Dendritic cell treated with granulocyte-macrophage colony-stimulating factor and Interleukin-4, amounts not matched to agents 40 ng/mL and 50 ng/mL, for 4 days (primary cell): ENCODE measurements around the gene COL19A1.
A peak's percentile ranks its signal among the peaks of the same experiment; 100 is the strongest.
"Not testable (repeated sequence)": the region's sequence is repeated elsewhere in the genome, so short reads cannot be mapped to it uniquely, and the experiment has no call there.

Experiments used
- H3K27ac Mint-ChIP-seq: one replicate; pipeline ENCODE4 v1.8.0; 2022; ENCODE audit warnings: mild to moderate bottlenecking, mixed read lengths
- H3K27me3 Mint-ChIP-seq: one replicate; pipeline ENCODE4 v1.8.0; 2022; ENCODE audit warnings: mild to moderate bottlenecking, mixed read lengths
- H3K36me3 Mint-ChIP-seq: one replicate; pipeline ENCODE4 v1.8.0; 2022; ENCODE audit warnings: low read depth, mixed read lengths
- H3K4me1 Mint-ChIP-seq: one replicate; pipeline ENCODE4 v1.8.0; 2022; ENCODE audit warnings: low read depth, mixed read lengths
- H3K4me3 Mint-ChIP-seq: one replicate; pipeline ENCODE4 v1.8.0; 2022; ENCODE audit warnings: mild to moderate bottlenecking, moderate library complexity, mixed read lengths
- H3K9me3 Mint-ChIP-seq: one replicate; pipeline ENCODE4 v1.8.0; 2022; ENCODE audit warnings: mixed read lengths
- intact Hi-C: fragments of 100-400 bp; cut with micrococcal nuclease; formaldehyde crosslinking; loops from one replicate; pipeline ENCODE4 v1.15.0; 2022

Gene COL19A1

DNA sequence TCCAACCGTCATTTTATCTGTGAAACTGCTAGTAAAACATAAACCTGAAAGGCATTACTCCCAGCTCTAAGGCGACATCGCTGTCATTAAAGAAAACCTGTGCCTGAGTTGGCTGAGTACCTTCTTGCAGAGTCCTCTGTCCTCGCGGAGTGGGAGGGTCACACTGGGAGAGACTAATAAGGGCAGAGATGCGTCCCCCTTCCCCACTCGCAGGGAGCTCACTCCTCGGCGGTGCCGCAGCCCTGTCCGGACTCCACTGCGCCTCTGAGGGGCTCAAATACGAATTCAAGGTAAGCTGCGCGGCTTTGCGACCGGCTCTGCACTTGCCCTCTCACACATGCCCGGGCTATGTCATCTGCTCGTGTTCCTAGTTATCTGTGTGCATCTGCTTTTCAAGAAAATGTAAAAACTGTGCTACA, at the start of gene COL19A1:
Gene COL19A1, plus strand, starts transcription at position 206 of the 419 bp plus-strand sequence. CDS start 13,012 bp downstream, outside the sequence.
- no peaks in the 10 kb centered on the region for H3K36me3 Mint-ChIP-seq
- no peaks in the 10 kb centered on the region for H3K9me3 Mint-ChIP-seq
- H3K27ac Mint-ChIP-seq = no peak within 1 kb of the TSS
- intact Hi-C loops = no loop called here
- H3K4me1 Mint-ChIP-seq = peaks cover 16% of the 10 kb centered on the region
- H3K27me3 Mint-ChIP-seq = peaks cover 64% of the 10 kb centered on the region
- H3K4me3 Mint-ChIP-seq = peak within 1 kb of the TSS; percentile 63

DNA sequence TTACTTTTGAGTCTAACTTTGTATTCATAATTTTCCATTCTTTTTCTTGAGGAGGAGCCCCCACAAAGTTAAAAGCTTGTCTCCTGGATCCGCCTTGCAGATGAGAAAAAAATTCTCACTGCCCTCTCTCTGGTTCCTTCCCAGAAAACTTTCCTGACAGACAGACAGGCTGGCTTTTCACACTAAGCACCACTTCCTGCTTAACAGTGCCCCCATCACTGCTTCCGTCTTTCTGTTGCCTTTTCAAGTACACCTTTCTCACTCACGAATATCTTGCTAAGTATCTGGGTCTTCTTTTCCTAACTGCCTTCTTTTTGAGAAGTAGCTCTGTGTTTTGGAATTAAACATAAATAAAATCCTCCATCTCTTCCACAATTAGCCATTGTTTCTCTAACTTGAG, 49.8 kb upstream of the COL19A1 start:
- Mint-ChIP-seq H3K9me3 (no peaks in the 10 kb centered on the region), H3K4me1 (peaks cover 35% of the 10 kb centered on the region), H3K27me3 (peaks cover 7% of the 10 kb centered on the region), H3K36me3 (no peaks in the 10 kb centered on the region), H3K27ac (no peak overlapping the region), H3K4me3 (no peak overlapping the region)
- intact Hi-C loops = no loop called here

DNA sequence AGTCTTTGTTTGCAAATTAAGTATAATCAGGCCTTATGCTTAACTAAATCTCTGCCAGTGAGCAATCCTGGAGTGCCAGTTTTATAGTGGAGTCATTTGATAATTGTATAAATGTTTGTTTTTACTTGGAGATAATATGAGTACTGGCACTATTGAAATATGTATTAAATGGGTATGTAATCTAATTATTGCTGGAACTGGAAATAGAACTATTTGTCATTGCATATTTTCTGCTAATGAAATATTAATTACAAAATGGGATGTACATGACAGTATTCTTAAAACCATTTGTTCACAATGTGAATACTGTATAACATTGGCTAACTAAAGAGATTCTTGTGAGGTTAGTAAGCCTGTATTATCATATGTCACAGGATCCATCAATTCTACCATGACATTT, 49.0 kb upstream of the COL19A1 start:
- no peak overlapping the region for H3K4me3 Mint-ChIP-seq
- H3K9me3 Mint-ChIP-seq = no peaks in the 10 kb centered on the region
- H3K27me3 Mint-ChIP-seq = peaks cover 7% of the 10 kb centered on the region
- peaks cover 27% of the 10 kb centered on the region for H3K4me1 Mint-ChIP-seq
- intact Hi-C loops = no loop called here
- no peaks in the 10 kb centered on the region for H3K36me3 Mint-ChIP-seq
- H3K27ac Mint-ChIP-seq = no peak overlapping the region

DNA sequence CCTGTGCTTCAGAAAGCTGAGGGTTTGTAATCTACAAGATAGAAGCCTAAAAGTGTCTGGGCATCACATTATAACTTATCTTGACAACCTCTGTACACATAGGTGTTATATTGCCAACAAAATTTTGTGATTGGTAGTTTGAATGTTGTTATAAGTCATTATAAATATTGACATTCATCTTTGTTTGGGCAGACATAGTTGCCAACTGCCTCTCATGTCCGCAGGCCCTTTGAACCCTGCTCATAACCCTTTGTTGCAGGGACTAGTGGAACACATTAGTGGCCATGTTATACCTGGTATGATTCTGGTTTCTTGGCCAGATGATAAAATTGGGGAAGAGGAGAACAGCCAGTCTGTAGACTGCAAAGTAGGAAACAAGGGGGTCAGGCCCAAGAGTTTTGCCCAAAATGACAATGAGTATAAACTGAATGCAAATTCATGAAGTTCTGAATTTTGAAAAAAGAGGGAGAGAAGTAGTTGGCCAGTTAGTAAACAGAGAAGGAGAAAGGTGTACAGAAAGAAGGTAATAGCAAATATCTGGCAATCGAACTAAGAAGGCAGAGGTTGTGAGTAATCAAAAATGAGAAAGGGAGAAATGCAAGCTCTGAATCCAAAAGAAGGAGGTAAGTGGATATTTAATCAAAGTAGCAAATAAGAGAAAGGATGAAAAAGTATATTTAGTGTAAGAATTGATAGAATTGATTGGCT, 48.0 kb upstream of the COL19A1 start:
- intact Hi-C loops = no loop called here
- H3K4me1 Mint-ChIP-seq = peaks cover 17% of the 10 kb centered on the region
- no peak overlapping the region for H3K4me3 Mint-ChIP-seq
- H3K36me3 Mint-ChIP-seq = no peaks in the 10 kb centered on the region
- peaks cover 4% of the 10 kb centered on the region for H3K27me3 Mint-ChIP-seq
- H3K27ac Mint-ChIP-seq = no peak overlapping the region
- no peaks in the 10 kb centered on the region for H3K9me3 Mint-ChIP-seq

DNA sequence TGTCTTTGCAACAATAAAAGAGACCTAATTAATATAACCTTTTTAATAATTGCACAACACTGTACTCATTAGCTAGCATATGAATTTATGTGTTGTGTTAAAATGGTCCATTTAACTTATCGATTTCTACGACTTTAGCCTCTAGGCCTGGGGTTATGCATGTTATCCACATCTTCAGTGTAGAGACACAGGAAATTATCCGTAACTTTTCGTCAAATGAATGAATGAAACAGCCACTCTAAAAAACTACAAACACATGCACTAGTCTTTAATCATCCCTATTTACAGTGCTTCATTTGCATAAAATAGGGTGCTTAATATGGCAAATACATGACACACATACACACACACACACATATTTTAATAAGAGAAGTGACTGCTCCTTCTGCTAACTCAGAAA, 47.2 kb upstream of the COL19A1 start:
- Mint-ChIP-seq H3K27ac (no peak overlapping the region), H3K36me3 (no peaks in the 10 kb centered on the region), H3K4me3 (no peak overlapping the region), H3K4me1 (peaks cover 10% of the 10 kb centered on the region), H3K9me3 (no peaks in the 10 kb centered on the region), H3K27me3 (peaks cover 4% of the 10 kb centered on the region)
- intact Hi-C loops = no loop called here

DNA sequence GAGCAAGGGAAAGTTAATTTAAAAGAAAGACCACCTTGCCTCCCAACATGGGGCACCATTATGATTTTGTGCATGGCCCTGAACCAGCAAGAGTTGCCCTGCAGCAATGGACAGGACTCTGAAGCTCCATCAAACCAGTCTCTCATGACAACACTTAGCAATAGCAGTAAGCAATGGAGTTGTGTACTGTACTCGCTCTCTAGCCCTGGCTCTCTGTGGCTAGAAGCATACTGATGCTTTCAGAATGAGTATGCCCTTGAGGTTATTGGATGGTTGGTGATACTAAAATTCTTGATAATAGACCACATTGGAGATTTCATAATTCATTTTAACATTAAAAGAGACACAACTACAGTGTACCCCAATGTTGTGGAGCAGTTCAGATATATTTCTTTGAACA, 46.3 kb upstream of the COL19A1 start:
- Mint-ChIP-seq H3K4me3 (no peak overlapping the region), H3K27ac (no peak overlapping the region), H3K27me3 (peaks cover 2% of the 10 kb centered on the region), H3K9me3 (no peaks in the 10 kb centered on the region), H3K36me3 (no peaks in the 10 kb centered on the region), H3K4me1 (peaks cover 10% of the 10 kb centered on the region)
- intact Hi-C loops = no loop called here

DNA sequence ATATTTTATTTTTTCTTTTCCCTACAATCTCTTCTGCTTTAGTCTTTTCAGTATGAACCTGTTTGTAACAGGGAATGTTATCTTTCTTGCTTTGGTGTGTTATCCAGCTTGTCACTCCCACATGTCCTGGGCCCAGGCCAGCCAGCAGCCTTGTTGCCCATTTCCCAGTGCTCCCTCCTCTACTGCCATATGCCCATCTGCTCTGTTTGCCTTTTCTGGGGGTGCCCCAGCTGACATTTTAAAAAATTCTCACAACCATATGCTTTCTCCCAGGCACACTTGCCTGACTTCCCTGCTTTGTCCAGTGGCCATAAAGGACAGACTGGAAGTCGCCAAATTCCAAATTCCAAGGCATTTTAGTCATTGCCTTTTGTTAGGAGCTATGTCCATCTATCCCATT, 45.9 kb upstream of the COL19A1 start:
- Mint-ChIP-seq H3K4me1 (peaks cover 10% of the 10 kb centered on the region), H3K4me3 (no peak overlapping the region), H3K27me3 (peaks cover under 1% of the 10 kb centered on the region), H3K27ac (no peak overlapping the region), H3K9me3 (no peaks in the 10 kb centered on the region), H3K36me3 (no peaks in the 10 kb centered on the region)
- intact Hi-C loops = no loop called here

DNA sequence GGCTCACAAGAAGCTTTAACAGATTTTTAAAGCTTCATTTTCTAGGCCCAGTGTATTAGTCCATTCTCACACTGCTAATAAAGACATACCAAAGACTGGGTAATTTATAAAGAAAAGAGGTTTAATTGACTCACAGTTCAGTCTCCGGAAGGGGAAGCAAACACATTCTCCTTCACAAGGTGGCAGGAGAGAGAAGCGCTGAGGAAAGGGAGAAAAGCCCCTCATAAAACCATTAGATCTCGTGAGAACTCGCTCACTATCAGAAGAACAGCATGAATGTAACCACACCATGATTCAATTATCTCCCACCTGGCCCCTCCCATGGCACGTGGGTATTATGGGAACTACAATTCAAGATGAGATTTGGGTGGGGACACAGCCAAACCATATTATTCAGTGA, 42.0 kb upstream of the COL19A1 start:
- H3K9me3 Mint-ChIP-seq, H3K4me3 Mint-ChIP-seq, H3K36me3 Mint-ChIP-seq, intact Hi-C loops, H3K27me3 Mint-ChIP-seq, H3K27ac Mint-ChIP-seq, H3K4me1 Mint-ChIP-seq: not testable (repeated sequence)

DNA sequence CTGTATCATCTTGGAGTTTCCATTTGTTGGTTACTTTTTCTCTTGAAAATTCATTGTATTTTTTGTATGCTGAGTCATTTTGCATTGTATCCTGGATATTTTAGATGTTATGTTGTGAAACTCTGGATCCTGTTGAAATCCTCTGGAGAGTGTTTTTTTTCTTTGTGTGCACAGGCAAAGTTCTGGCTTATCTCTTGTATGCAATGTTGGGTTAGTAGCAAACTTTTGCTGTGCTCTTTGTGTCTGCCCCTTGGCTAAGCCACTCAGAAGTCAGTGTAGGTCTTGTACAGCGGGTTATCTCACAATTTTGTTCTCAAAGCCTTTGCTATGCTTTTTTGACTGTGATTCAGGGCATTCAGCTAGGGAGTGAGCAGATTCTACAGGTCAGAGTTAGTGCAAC, 40.5 kb upstream of the COL19A1 start:
- Mint-ChIP-seq H3K4me1 (no peaks in the 10 kb centered on the region), H3K9me3 (no peaks in the 10 kb centered on the region), H3K36me3 (no peaks in the 10 kb centered on the region), H3K27me3 (no peaks in the 10 kb centered on the region), H3K27ac (no peak overlapping the region), H3K4me3 (no peak overlapping the region)
- intact Hi-C loops = no loop called here

DNA sequence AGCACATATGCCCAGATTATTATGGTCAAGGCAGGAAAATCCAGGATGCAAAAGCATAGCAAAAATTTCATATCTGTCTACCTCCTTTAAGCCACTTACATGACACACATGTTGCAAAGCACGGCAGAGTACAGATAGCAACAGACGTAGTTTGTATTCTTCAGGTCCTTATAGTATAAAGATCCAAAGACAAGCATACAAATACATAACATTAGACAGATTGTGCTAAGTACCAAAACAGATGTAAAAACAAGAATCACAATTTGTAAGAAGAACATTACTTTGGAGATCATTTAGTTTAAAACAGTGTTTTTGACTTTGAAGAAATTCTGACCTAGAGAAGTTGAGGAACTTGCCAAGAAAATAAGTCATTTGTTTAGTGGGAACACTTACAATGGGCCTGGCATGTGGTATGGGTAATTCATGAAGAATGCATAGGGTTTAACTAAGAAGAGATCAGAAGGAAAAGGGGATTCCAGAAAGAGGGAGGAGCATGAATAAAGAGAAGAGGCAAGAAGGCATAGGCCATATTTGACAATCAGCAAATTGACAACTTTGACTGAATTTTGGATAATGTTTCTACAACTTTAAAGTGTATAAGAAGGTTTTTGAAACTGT, 39.0 kb upstream of the COL19A1 start:
- Mint-ChIP-seq H3K27me3 (no peaks in the 10 kb centered on the region), H3K4me1 (no peaks in the 10 kb centered on the region), H3K27ac (no peak overlapping the region), H3K36me3 (no peaks in the 10 kb centered on the region), H3K4me3 (no peak overlapping the region), H3K9me3 (no peaks in the 10 kb centered on the region)
- intact Hi-C loops = no loop called here

DNA sequence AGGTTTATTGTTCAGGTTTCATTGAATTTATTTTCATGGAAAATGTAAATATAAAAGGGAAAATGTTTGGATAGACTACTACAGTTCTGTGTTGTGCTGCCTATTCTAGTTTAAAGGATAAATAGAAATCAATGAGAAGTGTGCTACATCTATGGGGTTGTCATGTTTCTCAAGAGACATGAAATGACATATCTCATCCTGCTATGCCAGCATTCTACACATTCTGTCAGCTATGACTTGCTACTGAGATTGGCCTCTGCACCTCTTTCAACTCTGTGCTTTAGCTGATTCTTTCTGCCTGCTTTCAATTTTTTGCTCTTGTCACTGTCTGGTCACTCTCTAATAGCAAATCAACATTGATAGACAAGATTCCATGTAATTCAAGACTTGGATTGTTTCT, 33.8 kb upstream of the COL19A1 start:
- no peaks in the 10 kb centered on the region for H3K36me3 Mint-ChIP-seq
- H3K4me3 Mint-ChIP-seq = no peak overlapping the region
- H3K9me3 Mint-ChIP-seq = no peaks in the 10 kb centered on the region
- intact Hi-C loops = no loop called here
- no peak overlapping the region for H3K27ac Mint-ChIP-seq
- peaks cover 4% of the 10 kb centered on the region for H3K4me1 Mint-ChIP-seq
- no peaks in the 10 kb centered on the region for H3K27me3 Mint-ChIP-seq

DNA sequence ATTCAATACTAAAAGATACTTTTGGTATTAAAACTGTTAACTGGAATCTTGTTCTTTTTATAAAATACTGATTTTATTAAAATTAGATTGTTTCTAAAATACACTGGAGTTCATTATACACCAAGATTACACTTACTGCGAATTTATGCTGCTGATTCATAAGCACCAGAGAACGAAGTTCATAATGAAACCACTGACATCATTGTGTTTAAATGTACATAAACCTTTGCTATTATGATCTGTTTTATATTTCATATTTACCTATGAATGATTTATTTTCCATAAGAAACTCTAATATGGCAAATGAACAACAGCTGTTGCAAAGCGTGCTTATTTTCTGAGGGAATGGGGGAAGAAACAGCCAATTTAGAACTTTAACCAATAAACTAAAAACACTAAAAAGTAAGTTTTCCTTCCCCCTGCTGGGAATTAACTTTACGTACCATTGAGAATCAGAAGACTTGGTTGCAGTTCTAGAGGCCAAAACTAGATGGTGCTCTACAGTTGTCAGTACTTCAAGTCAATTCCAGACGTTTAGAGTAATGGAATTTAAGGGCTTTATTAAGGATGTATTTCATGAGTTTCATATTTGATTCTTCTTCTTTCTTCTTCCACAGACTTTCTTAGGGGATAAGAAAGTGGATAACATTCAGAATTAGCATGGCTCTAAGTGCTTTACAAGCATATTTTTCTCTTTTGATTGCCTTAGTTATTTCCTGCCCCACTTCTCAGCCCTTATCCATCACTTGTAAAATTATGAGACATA, 30.8 kb upstream of the COL19A1 start:
- Mint-ChIP-seq H3K9me3 (no peaks in the 10 kb centered on the region), H3K4me1 (peaks cover 6% of the 10 kb centered on the region), H3K27ac (no peak overlapping the region), H3K36me3 (no peaks in the 10 kb centered on the region), H3K4me3 (no peak overlapping the region), H3K27me3 (no peaks in the 10 kb centered on the region)
- intact Hi-C loops = no loop called here

DNA sequence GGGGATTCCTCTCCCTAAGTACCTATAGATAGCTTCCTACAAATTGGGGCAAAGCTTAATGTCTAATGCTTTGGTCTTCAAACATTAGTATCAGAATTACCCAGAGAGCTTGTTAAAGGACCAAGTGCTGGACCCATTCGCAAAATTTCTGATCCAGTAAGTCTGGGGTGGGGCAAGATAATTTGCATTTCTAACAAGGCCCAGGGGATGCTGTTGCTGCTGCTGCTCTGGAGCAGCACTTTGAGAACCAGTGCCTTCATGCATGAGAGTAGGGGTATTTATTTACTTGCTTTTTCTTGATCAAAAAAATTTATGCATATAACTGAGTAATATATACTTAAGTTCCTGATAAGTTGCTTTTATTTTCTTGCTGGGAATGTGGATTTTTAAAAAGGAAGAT, 24.5 kb upstream of the COL19A1 start:
- peaks cover 6% of the 10 kb centered on the region for H3K4me1 Mint-ChIP-seq
- H3K27ac Mint-ChIP-seq = no peak overlapping the region
- no peaks in the 10 kb centered on the region for H3K9me3 Mint-ChIP-seq
- peaks cover 7% of the 10 kb centered on the region for H3K27me3 Mint-ChIP-seq
- H3K36me3 Mint-ChIP-seq = no peaks in the 10 kb centered on the region
- no peak overlapping the region for H3K4me3 Mint-ChIP-seq
- intact Hi-C loops = no loop called here

DNA sequence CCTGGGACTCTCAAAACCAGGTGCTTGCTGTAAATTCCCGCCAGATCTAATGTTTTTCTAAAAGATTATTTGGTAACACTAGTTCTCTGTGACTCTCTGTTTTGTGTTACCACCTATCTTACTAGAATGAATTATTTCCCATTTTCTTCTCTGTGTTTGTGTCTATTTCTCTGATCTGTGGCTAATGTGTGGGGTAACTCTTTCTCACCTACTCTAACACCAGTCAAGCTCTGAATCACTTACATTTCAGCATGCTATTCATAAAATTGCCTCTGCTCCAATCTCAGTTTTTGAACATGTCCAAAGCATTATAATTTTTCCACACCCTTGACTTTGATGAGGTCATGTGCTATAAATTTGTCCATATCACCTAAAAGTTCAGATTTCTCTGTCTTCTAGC, 23.2 kb upstream of the COL19A1 start:
- intact Hi-C loops = no loop called here
- Mint-ChIP-seq H3K27ac (no peak overlapping the region), H3K27me3 (peaks cover 7% of the 10 kb centered on the region), H3K4me3 (no peak overlapping the region), H3K9me3 (no peaks in the 10 kb centered on the region), H3K36me3 (no peaks in the 10 kb centered on the region), H3K4me1 (no peaks in the 10 kb centered on the region)
